D721Med (cell line): ENCODE data around the gene PPP1R9A.

Experiments used
- DNase-seq: peaks from one replicate; pipeline ENCODE4 v3.0.0; 2011; ENCODE audit warnings: low spot score; ENCODE audit not compliant: insufficient read length
- FAIRE-seq: peaks from 2 replicates; lab custom pipeline; 2011; peaks lifted over from hg19 to GRCh38; lab: Jason Lieb, UNC
- TF ChIP-seq, protein P1 (sequence below): IDR thresholded peaks from 2 replicates; pipeline ENCODE4 v1.5.1; 2012; ENCODE audit warnings: mild to moderate bottlenecking, control low read depth; ENCODE audit not compliant: insufficient read depth; ENCODE audit errors: missing control alignments

PPP1R9A gene

DNA sequence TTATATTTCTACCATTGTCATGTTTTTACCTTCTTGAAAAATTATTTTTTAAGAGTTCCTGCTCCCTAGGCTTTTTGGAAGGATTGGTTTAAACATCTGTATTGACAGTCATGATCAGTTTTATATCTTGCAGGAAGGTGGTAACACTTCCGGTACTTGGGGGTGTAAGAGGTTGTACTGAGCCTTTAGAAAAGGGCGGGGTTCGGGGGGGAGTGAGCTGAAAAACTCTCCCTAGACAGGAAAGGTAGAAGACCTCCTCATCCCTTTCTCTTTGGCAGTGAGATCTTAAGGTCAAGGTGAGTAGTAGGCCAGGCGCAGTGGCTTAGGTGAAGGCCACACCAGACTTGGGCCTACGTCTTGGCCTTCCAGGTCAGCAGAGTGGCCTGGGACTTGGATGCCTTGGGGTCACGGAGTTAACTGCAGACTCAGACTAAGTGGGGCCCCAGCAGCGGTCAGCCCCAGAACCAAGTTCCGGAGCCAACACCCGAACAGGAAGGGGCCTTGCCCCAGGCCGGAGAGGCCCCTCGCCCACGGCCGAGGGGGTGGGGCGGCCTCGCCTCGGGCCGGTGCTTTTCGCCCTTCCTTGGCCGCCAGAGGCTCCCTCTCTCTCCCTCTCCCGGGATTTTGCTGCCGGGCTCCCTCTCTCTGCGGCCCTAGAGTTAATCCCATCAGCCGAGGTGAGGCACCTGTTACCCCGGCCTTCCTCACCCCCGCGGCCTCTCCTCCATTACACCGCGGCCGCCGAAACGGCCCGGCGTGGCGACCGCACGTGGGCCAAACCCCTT is at the start of gene PPP1R9A:
Gene PPP1R9A (plus strand): TSS at position 569 of the 785 bp plus-strand sequence. CDS start 2,520 bp downstream, outside the sequence.
- no peak for FAIRE-seq
- TF ChIP-seq, protein P1, sequence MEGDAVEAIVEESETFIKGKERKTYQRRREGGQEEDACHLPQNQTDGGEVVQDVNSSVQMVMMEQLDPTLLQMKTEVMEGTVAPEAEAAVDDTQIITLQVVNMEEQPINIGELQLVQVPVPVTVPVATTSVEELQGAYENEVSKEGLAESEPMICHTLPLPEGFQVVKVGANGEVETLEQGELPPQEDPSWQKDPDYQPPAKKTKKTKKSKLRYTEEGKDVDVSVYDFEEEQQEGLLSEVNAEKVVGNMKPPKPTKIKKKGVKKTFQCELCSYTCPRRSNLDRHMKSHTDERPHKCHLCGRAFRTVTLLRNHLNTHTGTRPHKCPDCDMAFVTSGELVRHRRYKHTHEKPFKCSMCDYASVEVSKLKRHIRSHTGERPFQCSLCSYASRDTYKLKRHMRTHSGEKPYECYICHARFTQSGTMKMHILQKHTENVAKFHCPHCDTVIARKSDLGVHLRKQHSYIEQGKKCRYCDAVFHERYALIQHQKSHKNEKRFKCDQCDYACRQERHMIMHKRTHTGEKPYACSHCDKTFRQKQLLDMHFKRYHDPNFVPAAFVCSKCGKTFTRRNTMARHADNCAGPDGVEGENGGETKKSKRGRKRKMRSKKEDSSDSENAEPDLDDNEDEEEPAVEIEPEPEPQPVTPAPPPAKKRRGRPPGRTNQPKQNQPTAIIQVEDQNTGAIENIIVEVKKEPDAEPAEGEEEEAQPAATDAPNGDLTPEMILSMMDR, result peak; percentile 21
- peak; percentile 37 for DNase-seq

DNA sequence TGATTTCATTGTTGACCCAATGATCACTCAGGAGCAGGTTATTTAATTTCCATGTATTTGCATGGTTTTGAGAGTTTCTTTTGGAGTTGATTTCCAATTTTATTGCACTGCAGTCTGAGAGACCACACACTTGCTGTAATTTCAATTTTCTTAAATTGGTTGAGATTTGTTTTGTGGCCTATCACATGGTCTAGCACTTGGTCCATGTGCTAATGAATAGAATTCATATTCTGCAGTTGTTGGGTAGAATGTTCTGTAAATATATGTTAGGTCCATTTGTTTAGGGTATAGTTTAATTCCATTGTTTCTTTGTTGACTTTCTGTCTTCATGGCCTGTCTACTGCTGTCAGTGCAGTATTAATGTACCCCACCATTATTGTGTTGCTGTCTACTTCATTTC is 36.3 kb upstream of the PPP1R9A start:
- no peak for DNase-seq

DNA sequence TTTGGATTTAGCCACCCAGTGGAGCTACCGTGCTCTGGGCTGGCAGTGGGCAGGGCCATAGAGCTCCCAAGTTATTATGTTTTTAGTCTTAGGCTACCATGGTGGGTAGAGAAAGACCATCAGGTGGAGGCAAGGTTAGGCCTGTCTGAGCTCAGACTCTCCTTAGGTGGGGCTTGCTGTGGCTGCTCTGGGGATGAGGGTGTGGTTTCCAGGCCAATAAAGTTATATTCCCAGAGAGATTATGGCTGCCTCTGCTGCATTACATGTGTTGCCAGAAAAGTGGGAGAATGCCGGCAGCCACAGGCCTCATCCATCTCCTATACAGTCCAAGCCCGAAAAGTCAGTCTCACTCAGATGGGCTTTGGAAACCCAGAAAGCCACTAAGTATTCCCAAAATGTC is 34.2 kb upstream of the PPP1R9A start:
- DNase-seq, result no peak
- FAIRE-seq, result no peak
- TF ChIP-seq, protein P1, result no peak

More for the DNA sequence above, 36.3 kb upstream of the PPP1R9A start:
- FAIRE-seq, result no peak
- TF ChIP-seq, protein P1, result no peak

DNA sequence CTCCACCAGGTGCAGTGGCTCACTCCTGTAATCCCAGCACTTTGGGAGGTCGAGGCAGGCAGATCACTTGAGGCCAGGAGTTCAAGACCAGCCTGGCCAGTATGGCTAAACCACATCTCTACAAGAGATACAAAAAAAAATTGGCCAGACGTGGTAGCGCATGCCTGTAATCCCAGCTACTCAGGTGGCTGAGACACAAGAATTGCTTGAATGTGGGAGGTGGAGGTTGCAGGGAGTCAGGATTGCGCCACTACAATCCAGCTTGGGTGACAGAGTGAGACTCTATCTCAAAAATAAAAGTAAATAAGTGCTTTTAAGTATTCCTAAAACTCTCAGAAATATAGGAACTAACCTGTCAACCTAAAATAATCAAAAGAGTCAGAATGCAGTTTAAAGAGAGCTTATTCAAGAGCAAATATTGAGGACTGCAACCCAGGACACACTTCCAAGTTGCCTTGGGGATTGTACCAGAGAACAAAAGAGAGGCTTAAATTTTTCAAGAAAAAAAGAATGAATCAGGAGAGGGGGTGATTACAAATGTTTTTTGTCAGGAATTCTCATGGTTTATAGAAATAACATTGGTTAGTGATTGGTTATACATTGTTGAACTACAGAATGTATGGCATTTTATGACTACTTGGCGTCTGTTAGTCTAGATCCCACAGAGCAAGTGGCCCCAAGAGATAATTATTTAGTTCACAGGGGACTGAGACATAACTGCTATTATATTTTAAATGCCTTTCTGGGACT is 33.2 kb upstream of the PPP1R9A start:
- DNase-seq (no peak), FAIRE-seq (no peak)
- TF ChIP-seq, protein P1, result no peak

DNA sequence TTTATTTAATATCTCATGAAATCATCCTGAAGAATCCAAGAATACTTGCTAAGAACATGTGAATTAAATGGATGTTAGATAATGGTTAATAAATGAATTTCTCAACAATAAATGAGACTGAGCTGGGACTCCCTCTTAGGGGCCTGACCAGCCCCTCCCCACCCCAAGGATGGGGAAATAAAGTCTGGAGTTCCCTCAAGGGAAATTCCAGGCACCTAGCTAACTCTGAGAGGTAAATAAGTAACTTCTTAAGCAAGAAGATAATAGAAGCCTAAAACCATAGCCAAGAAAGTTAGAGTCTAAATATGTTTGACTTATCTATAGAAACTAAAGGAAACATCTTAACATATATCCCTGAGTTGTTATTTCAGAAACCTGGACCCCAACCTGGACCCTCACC is 32.2 kb upstream of the PPP1R9A start:
- no peak for DNase-seq
- FAIRE-seq, result no peak
- TF ChIP-seq, protein P1, result no peak

DNA sequence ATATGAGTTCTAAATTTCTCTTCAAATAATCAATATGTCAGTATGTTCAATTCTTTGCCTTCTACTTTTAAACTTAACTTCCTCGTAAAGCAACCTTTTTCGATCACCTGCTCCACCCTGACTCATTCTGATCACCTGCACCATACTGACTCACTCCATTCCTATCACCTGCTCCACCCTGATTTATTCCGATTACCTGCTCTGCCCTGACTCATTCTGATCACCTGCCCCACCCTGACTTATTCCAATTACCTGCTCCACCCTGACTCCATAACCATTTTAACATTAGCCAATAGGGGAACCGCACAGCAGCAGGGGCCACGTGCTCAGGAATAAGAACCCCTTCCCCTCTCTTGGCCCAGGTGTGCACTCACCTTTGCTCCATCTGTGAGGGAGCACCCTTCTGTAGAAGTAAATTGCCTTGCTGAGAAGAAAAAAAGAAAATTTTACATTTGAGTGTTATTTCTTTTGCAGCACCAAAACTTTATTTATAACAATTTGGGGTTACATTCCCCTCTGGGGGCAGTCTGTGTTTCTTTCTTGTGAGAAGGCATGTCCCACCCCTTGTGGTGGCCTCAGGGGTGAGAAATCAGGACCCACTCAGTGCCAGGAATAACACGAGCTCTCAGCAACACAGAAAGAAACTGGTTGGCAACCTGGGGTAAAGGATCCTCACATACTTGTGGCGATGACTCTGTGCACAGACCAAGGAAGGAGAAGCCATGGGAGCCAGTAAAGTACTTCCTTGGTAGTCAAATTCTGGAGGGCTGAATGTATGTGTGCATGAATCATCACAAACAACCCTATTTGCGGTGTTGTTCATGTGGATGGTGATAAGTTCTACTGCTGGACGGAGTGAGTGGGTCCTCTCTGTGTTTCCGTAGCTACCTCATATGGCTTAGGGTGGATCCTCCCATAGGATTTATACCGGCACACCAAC is 29.4 kb upstream of the PPP1R9A start:
- TF ChIP-seq, protein P1, result no peak
- FAIRE-seq, result no peak
- DNase-seq, result no peak
